IMR-90 (cell line): Measurements from ENCODE around the gene INPPL1. TPM values are rescaled to one million over a fixed set of nuclear protein-coding genes. Genes with fewer than 3 reads are reported as not detected.

Source experiments
- ATAC-seq: fragments of 200-7000 bp; cut with Tn5 transposase; 2 replicates; pipeline ENCODE4 v1.9.1; 2020; ENCODE audit warnings: low read depth, mild to moderate bottlenecking, moderate library complexity
- BruUV-seq: library from RNA; stranded (reverse); fragments of 400-500 nt; replicated peaks from 2 replicates; lab custom pipeline; 2021; lab: Mats Ljungman, UMichigan
- CTCF ChIA-PET: fragments of 300-600 bp; formaldehyde crosslinking; extraction: SDS; loops from one replicate; lab custom pipeline; 2021; ENCODE audit warnings: antibody characterized with exemption; lab: Yijun Ruan, JAX
- POLR2A ChIA-PET: fragments of 300-600 bp; sonication (Branson Sonifier 250); formaldehyde crosslinking; loops from one replicate; lab custom pipeline; 2022; ENCODE audit warnings: antibody characterized with exemption; ENCODE audit not compliant: unreplicated experiment; lab: Charles Lee
- DNase-seq: peaks from one replicate; pipeline ENCODE4 v3.0.0; 2013
- H2AFZ ChIP-seq: replicated peaks from 2 replicates; pipeline ENCODE3; 2013; ENCODE audit warnings: low read length, mild to moderate bottlenecking; ENCODE audit not compliant: poor library complexity
- H2AK5ac ChIP-seq: 2 replicates; pipeline ENCODE4 v1.6.1; 2013; ENCODE audit warnings: low read depth, low read length, inconsistent platforms
- H2AK9ac ChIP-seq: replicated peaks from 2 replicates; pipeline ENCODE3; 2013; ENCODE audit warnings: mild to moderate bottlenecking, low read depth, low read length, moderate library complexity; ENCODE audit not compliant: poor library complexity
- H2BK120ac ChIP-seq: 2 replicates; pipeline ENCODE4 v1.6.1; 2013; ENCODE audit warnings: low read depth, low read length, inconsistent platforms
- H2BK15ac ChIP-seq: 3 replicates; pipeline ENCODE4 v1.6.1; 2013; ENCODE audit warnings: low read depth, low read length, inconsistent platforms
- H2BK20ac ChIP-seq: 2 replicates; pipeline ENCODE4 v1.6.1; 2013; ENCODE audit warnings: low read depth, mild to moderate bottlenecking, inconsistent platforms, low read length, moderate library complexity
- H2BK5ac ChIP-seq: 2 replicates; pipeline ENCODE4 v1.6.1; 2013; ENCODE audit warnings: mild to moderate bottlenecking, low read depth, low read length, inconsistent platforms; ENCODE audit not compliant: poor library complexity, severe bottlenecking
- H3K14ac ChIP-seq: replicated peaks from 2 replicates; pipeline ENCODE4 v1.6.1; 2013; ENCODE audit warnings: low read depth, low read length, inconsistent platforms
- H3K18ac ChIP-seq: 2 replicates; pipeline ENCODE4 v1.6.1; 2013; ENCODE audit warnings: low read depth, low read length, control low read depth
- H3K23ac ChIP-seq: 2 replicates; pipeline ENCODE4 v1.6.1; 2013; ENCODE audit warnings: low read depth, low read length, inconsistent platforms
- H3K27ac ChIP-seq: 2 replicates; pipeline ENCODE4 v1.5.1; 2013; ENCODE audit warnings: mild to moderate bottlenecking, control low read depth, low read length; ENCODE audit not compliant: insufficient read depth
- H3K27me3 ChIP-seq: 2 replicates; pipeline ENCODE4 v1.6.1; 2013; ENCODE audit warnings: low read length; ENCODE audit not compliant: control insufficient read depth, insufficient read depth
- H3K36me3 ChIP-seq: 2 replicates; pipeline ENCODE4 v1.6.1; 2013; ENCODE audit warnings: low read length, mixed read lengths; ENCODE audit not compliant: control insufficient read depth, insufficient read depth
- H3K4ac ChIP-seq: 2 replicates; pipeline ENCODE4 v1.6.1; 2013; ENCODE audit warnings: low read depth, low read length, inconsistent platforms
- H3K4me1 ChIP-seq: 2 replicates; pipeline ENCODE4 v1.6.1; 2013; ENCODE audit warnings: low read length, mixed read lengths; ENCODE audit not compliant: control insufficient read depth, insufficient read depth
- H3K4me2 ChIP-seq: 2 replicates; pipeline ENCODE4 v1.6.1; 2013; ENCODE audit warnings: low read depth, mild to moderate bottlenecking, control low read depth, low read length, moderate library complexity
- H3K4me3 ChIP-seq: 2 replicates; pipeline ENCODE4 v1.5.1; 2013; ENCODE audit warnings: low read depth, mild to moderate bottlenecking, control low read depth, low read length, moderate library complexity; ENCODE audit not compliant: insufficient read depth
- H3K56ac ChIP-seq: 2 replicates; pipeline ENCODE4 v1.6.1; 2013; ENCODE audit warnings: low read length, inconsistent platforms; ENCODE audit not compliant: insufficient read depth; ENCODE audit errors: extremely low read depth
- H3K79me1 ChIP-seq, 2 experiments: 2 replicates each; pipeline ENCODE4 v1.6.1; 2013; ENCODE audit warnings: low read length in 2 of 2, inconsistent platforms in 1 of 2, low read depth in 1 of 2
- H3K9ac ChIP-seq: 2 replicates; pipeline ENCODE4 v1.6.1; 2013; ENCODE audit warnings: low read depth, low read length, control low read depth
- H3K9me1 ChIP-seq: 2 replicates; pipeline ENCODE4 v1.6.1; 2013; ENCODE audit warnings: low read length, inconsistent platforms; ENCODE audit not compliant: insufficient read depth
- H3K9me3 ChIP-seq: 2 replicates; pipeline ENCODE4 v1.6.1; 2013; ENCODE audit warnings: low read length; ENCODE audit not compliant: control insufficient read depth, insufficient read depth
- H4K20me1 ChIP-seq: 2 replicates; pipeline ENCODE4 v1.6.1; 2013; ENCODE audit warnings: low read length, inconsistent platforms; ENCODE audit not compliant: insufficient read depth
- H4K5ac ChIP-seq: 2 replicates; pipeline ENCODE4 v1.6.1; 2013; ENCODE audit warnings: mild to moderate bottlenecking, low read depth, low read length, control low read depth
- H4K8ac ChIP-seq, 2 experiments: 2 replicates each; pipeline ENCODE4 v1.6.1; 2013; ENCODE audit warnings: low read depth in 2 of 2, low read length in 2 of 2, control low read depth in 1 of 2, inconsistent platforms in 1 of 2
- H4K91ac ChIP-seq: 2 replicates; pipeline ENCODE4 v1.6.1; 2013; ENCODE audit warnings: low read depth, low read length, inconsistent platforms; ENCODE audit not compliant: insufficient read depth
- BHLHE40 ChIP-seq: fragments of 150-350 bp; IDR thresholded peaks from 2 replicates; pipeline ENCODE4 v1.6.1; 2016; ENCODE audit warnings: mild to moderate bottlenecking, low read depth, low read length
- FOS ChIP-seq: fragments of 150-350 bp; IDR thresholded peaks from 2 replicates; pipeline ENCODE4 v1.6.1; 2016; ENCODE audit warnings: low read depth, low read length
- MAFK ChIP-seq: IDR thresholded peaks from 2 replicates; pipeline ENCODE4 v1.6.1; 2012; ENCODE audit warnings: low read depth, low read length, improper control_type of control experiment
- MAZ ChIP-seq: IDR thresholded peaks from 2 replicates; pipeline ENCODE4 v1.6.1; 2012; ENCODE audit warnings: low read depth, mild to moderate bottlenecking, low read length, improper control_type of control experiment, moderate library complexity, borderline replicate concordance
- NFE2L2 ChIP-seq: fragments of 150-350 bp; IDR thresholded peaks from 2 replicates; pipeline ENCODE4 v1.6.1; 2016; ENCODE audit warnings: low read depth, mild to moderate bottlenecking, low read length
- POLR2A ChIP-seq: IDR thresholded peaks from 2 replicates; pipeline ENCODE4 v1.6.1; 2012; ENCODE audit warnings: mild to moderate bottlenecking, low read depth, low read length
- RAD21 ChIP-seq: IDR thresholded peaks from 2 replicates; pipeline ENCODE4 v1.6.1; 2012; ENCODE audit warnings: low read length, improper control_type of control experiment
- RCOR1 ChIP-seq: IDR thresholded peaks from 2 replicates; pipeline ENCODE4 v1.6.1; 2012; ENCODE audit warnings: mild to moderate bottlenecking, low read length, improper control_type of control experiment; ENCODE audit not compliant: insufficient replicate concordance
- RFX5 ChIP-seq: IDR thresholded peaks from 2 replicates; pipeline ENCODE4 v1.8.0; 2012; ENCODE audit warnings: low read depth, mild to moderate bottlenecking, low read length, moderate library complexity
- SMC3 ChIP-seq: fragments of 150-350 bp; IDR thresholded peaks from 2 replicates; pipeline ENCODE4 v1.6.1; 2016; ENCODE audit warnings: low read depth, mild to moderate bottlenecking, antibody characterized with exemption, low read length, moderate library complexity
- WGBS, 2 experiments: methylation state at CpG; one replicate each; pipeline versions ENCODE4 v1.1.5 to v1.1.7; 2013; ENCODE audit warnings: missing lambda C conversion rate in 2 of 2; ENCODE audit not compliant: insufficient read length in 1 of 2; ENCODE audit errors: extremely low coverage in 2 of 2; 5-methylcytosine and 5-hydroxymethylcytosine counted together
- dilution Hi-C: fragments of 300-500 bp; cut with HindIII; formaldehyde crosslinking; loops from one replicate; pipeline ENCODE4 v1.14.3; 2018; ENCODE audit warnings: low sequenced_read_pairs; ENCODE audit not compliant: unreplicated experiment
- in situ Hi-C: fragments of 300-500 bp; cut with MboI; formaldehyde crosslinking; loops from 3 replicates; pipeline ENCODE4 v1.14.3; 2019; ENCODE audit warnings: low sequenced_read_pairs, inconsistent platforms, mixed read lengths
- intact Hi-C: fragments of 100-400 bp; cut with micrococcal nuclease; formaldehyde crosslinking; loops from 2 replicates; pipeline ENCODE4 v1.10.0; 2022
- polyA plus RNA-seq, 3 experiments: library from polyadenylated mRNA; depleted of rRNA; stranded (reverse); fragments of >200 nt; gene quantifications; 2 replicates each; pipeline ENCODE4 v1.2.3, GENCODE V29; 2012; ENCODE audit warnings: low replicate concordance in 1 of 3
- total RNA-seq: library from RNA; depleted of rRNA; stranded (reverse); fragments of >200 nt; gene quantifications from 2 replicates; pipeline ENCODE4 v1.2.3, GENCODE V29; 2012
- TF ChIP-seq, protein P1 (sequence below): fragments of 150-350 bp; IDR thresholded peaks from 2 replicates; pipeline ENCODE4 v1.6.1; 2017; ENCODE audit warnings: mild to moderate bottlenecking, antibody characterized with exemption, low read length, low read depth
- TF ChIP-seq, protein P2 (sequence below): conservative IDR thresholded peaks from 2 replicates; pipeline ENCODE4 v1.5.1; 2012; ENCODE audit warnings: mild to moderate bottlenecking, low read depth, low read length, improper control_type of control experiment

INPPL1 gene
- total and polyA plus RNA-seq, 2 of the 4 experiments (the other 2 are of a cell fraction), result 27.4 to 105 TPM

- H3K18ac ChIP-seq, result no peak overlapping the region
- TF ChIP-seq MAFK (no peak), RAD21 (no peak), SMC3 (no peak), BHLHE40 (no peak), POLR2A (no peak), RFX5 (no peak), RCOR1 (no peak), NFE2L2 (no peak), MAZ (no peak), FOS (no peak)
- TF ChIP-seq, protein P1, sequence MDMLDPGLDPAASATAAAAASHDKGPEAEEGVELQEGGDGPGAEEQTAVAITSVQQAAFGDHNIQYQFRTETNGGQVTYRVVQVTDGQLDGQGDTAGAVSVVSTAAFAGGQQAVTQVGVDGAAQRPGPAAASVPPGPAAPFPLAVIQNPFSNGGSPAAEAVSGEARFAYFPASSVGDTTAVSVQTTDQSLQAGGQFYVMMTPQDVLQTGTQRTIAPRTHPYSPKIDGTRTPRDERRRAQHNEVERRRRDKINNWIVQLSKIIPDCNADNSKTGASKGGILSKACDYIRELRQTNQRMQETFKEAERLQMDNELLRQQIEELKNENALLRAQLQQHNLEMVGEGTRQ, result no peak
- TF ChIP-seq, protein P2, sequence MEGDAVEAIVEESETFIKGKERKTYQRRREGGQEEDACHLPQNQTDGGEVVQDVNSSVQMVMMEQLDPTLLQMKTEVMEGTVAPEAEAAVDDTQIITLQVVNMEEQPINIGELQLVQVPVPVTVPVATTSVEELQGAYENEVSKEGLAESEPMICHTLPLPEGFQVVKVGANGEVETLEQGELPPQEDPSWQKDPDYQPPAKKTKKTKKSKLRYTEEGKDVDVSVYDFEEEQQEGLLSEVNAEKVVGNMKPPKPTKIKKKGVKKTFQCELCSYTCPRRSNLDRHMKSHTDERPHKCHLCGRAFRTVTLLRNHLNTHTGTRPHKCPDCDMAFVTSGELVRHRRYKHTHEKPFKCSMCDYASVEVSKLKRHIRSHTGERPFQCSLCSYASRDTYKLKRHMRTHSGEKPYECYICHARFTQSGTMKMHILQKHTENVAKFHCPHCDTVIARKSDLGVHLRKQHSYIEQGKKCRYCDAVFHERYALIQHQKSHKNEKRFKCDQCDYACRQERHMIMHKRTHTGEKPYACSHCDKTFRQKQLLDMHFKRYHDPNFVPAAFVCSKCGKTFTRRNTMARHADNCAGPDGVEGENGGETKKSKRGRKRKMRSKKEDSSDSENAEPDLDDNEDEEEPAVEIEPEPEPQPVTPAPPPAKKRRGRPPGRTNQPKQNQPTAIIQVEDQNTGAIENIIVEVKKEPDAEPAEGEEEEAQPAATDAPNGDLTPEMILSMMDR, result no peak
- no peak overlapping the region for H2BK120ac ChIP-seq
- H4K5ac ChIP-seq, result no peak overlapping the region
- dilution Hi-C loops, result no loop called here
- intact Hi-C loops, result no loop called here
- H2BK5ac ChIP-seq, result no peak overlapping the region
- no peak overlapping the region for H3K14ac ChIP-seq
- H2AK5ac ChIP-seq, result no peak overlapping the region
- no peak overlapping the region for H4K8ac ChIP-seq
- ChIA-PET POLR2A (no interaction called here), CTCF (no interaction called here)
- H2AK9ac ChIP-seq, result no peak overlapping the region
- no peak overlapping the region for H3K56ac ChIP-seq
- no peak overlapping the region for H2BK20ac ChIP-seq
- H3K9me1 ChIP-seq, result no peaks in the 10 kb centered on the region
- no peak overlapping the region for H3K4me2 ChIP-seq
- in situ Hi-C loops, result no loop called here
- peaks cover 6% of the 10 kb centered on the region for H3K9me3 ChIP-seq
- WGBS, 2 experiments, result no CpG with 5 or more reads among the region's 20 CpGs
- H3K27me3 ChIP-seq, result peaks cover 58% of the 10 kb centered on the region
- no peak overlapping the region for H4K91ac ChIP-seq
- DNase-seq, result no peak
- H2BK15ac ChIP-seq, result no peak overlapping the region
- no peak overlapping the region for H3K27ac ChIP-seq
- no TSS peak for BruUV-seq
- H3K9ac ChIP-seq, result no peak overlapping the region
- ATAC-seq, result no peak
- H2AFZ ChIP-seq, result no peak overlapping the region
- peaks cover 2% of the 10 kb centered on the region; the same call in 1 of the 2 replicates for H3K4me1 ChIP-seq
- no peaks in the 10 kb centered on the region; a peak in 1 of 4 replicates for H3K79me1 ChIP-seq
- peaks cover 29% of the 10 kb centered on the region for H4K20me1 ChIP-seq
- no peak overlapping the region for H3K4ac ChIP-seq
- no peak overlapping the region for H3K4me3 ChIP-seq
- peaks cover 18% of the 10 kb centered on the region for H3K36me3 ChIP-seq
- H3K23ac ChIP-seq, result no peak overlapping the region
Observed at GRCh38 chr11:72241291-72241781, 16.8 kb downstream of the INPPL1 start.
